ENCODE measurements around the gene NBEA. TPM values are rescaled to one million over a fixed set of nuclear protein-coding genes. Genes with fewer than 3 reads are reported as not detected.

The NBEA gene
- total and polyA plus RNA-seq, 12 donors = 3.1 to 19.7 (median 14.2) TPM

- TF ChIP-seq POLR2A (IDR thresholded peaks at IDR 0.05) (no peak), CTCF (IDR thresholded peaks at IDR 0.05) (no peak)
- 83 to 93% (median 87%) methylated on average over 19 to 26 of the region's 26 CpGs for WGBS, 4 donors
- H3K4me1 ChIP-seq (replicated peaks in 1 of 2) = no peaks in the 10 kb centered on the region
Measured at GRCh38 chr13:35694549-35695447, 752.7 kb downstream of the NBEA start.

GRCh38 chr13:35695448-35695770, 753.3 kb downstream of the NBEA start:
- Histone ChIP-seq H3K27ac (no peak overlapping the region), H3K36me3 (replicated peaks in 1 of 2) (no peaks in the 10 kb centered on the region), H3K9me3 (replicated peaks in 1 of 3) (no peaks in the 10 kb centered on the region), H3K4me3 (no peak overlapping the region), H3K4me1 (replicated peaks in 1 of 2) (no peaks in the 10 kb centered on the region), H3K27me3 (no peaks in the 10 kb centered on the region)
- intact Hi-C loops (cut with DNase I) = no loop called here
- DNase-seq = no peak
- no peak for TF ChIP-seq CTCF (IDR thresholded peaks at IDR 0.05)
- TF ChIP-seq POLR2A (IDR thresholded peaks at IDR 0.05) = no peak
- 84 to 95% (median 88%) methylated on average over 6 to 15 of the region's 15 CpGs for WGBS, 4 donors

More at GRCh38 chr13:35694549-35695447, 752.7 kb downstream of the NBEA start:
- no peaks in the 10 kb centered on the region for H3K9me3 ChIP-seq (replicated peaks in 1 of 3)
- H3K36me3 ChIP-seq (replicated peaks in 1 of 2) = no peaks in the 10 kb centered on the region
- H3K27ac ChIP-seq = no peak overlapping the region
- H3K27me3 ChIP-seq = no peaks in the 10 kb centered on the region
- DNase-seq = no peak
- intact Hi-C loops (cut with DNase I) = no loop called here
- H3K4me3 ChIP-seq = no peak overlapping the region

- DNase-seq = no peak
- no peaks in the 10 kb centered on the region for H3K36me3 ChIP-seq (replicated peaks in 1 of 2)
- TF ChIP-seq POLR2A (IDR thresholded peaks at IDR 0.05) (no peak), CTCF (IDR thresholded peaks at IDR 0.05) (no peak)
- no peaks in the 10 kb centered on the region for H3K27me3 ChIP-seq
- H3K27ac ChIP-seq = no peak overlapping the region
- H3K4me1 ChIP-seq (replicated peaks in 1 of 2) = no peaks in the 10 kb centered on the region
- H3K4me3 ChIP-seq = no peak overlapping the region
- WGBS, 4 donors = 60 to 66% (median 63%) methylated on average over 6 to 7 of the region's 7 CpGs
- intact Hi-C loops (cut with DNase I) = no loop called here
- H3K9me3 ChIP-seq (replicated peaks in 1 of 3) = no peaks in the 10 kb centered on the region
Measured at GRCh38 chr13:35697186-35697730, 755.2 kb downstream of the NBEA start.

GRCh38 chr13:35698911-35699576, 757.0 kb downstream of the NBEA start:
- no peak for DNase-seq
- H3K36me3 ChIP-seq (replicated peaks in 1 of 2) = no peaks in the 10 kb centered on the region
- no peaks in the 10 kb centered on the region for H3K9me3 ChIP-seq (replicated peaks in 1 of 3)
- WGBS, 4 donors = 67 to 80% (median 71%) methylated on average over 11 of the region's 11 CpGs
- no peak overlapping the region for H3K27ac ChIP-seq
- H3K4me1 ChIP-seq (replicated peaks in 1 of 2) = no peaks in the 10 kb centered on the region
- no peak overlapping the region for H3K4me3 ChIP-seq
- H3K27me3 ChIP-seq = no peaks in the 10 kb centered on the region
- TF ChIP-seq POLR2A (IDR thresholded peaks at IDR 0.05) (no peak), CTCF (IDR thresholded peaks at IDR 0.05) (no peak)
- intact Hi-C loops (cut with DNase I) = no loop called here
